WTC11 (cell line): ENCODE data around the gene PLA2G4E. TPM values are rescaled to one million over a fixed set of nuclear protein-coding genes. Genes with fewer than 3 reads are reported as not detected.

Experiments
- ATAC-seq: fragments of 200-7000 bp; cut with Tn5 transposase; 2 replicates; pipeline ENCODE4 v1.10.0; 2021; ENCODE audit warnings: mild to moderate bottlenecking, moderate library complexity
- CTCF ChIA-PET: fragments of 300-600 bp; sonication (Branson Sonifier 250); formaldehyde crosslinking; loops from one replicate; lab custom pipeline; 2021; ENCODE audit warnings: antibody characterized with exemption; lab: Charles Lee
- POLR2A ChIA-PET: fragments of 350-600 bp; sonication (Branson Sonifier 250); formaldehyde crosslinking; loops from one replicate; lab custom pipeline; 2021; ENCODE audit warnings: antibody characterized with exemption; lab: Charles Lee
- DNase-seq: peaks from one replicate; pipeline ENCODE4 v3.0.0; 2021; ENCODE audit warnings: low spot score
- H3K27ac Mint-ChIP-seq: 2 replicates; pipeline ENCODE4 v1.8.0; 2021; ENCODE audit warnings: mixed read lengths
- H3K27me3 Mint-ChIP-seq: 2 replicates; pipeline ENCODE4 v1.8.0; 2021; ENCODE audit warnings: low read depth, mild to moderate bottlenecking, moderate library complexity, mixed read lengths
- H3K36me3 Mint-ChIP-seq: 2 replicates; pipeline ENCODE4 v1.8.0; 2021; ENCODE audit warnings: mixed read lengths
- H3K4me1 Mint-ChIP-seq: 2 replicates; pipeline ENCODE4 v1.8.0; 2022; ENCODE audit warnings: mixed read lengths
- H3K4me3 Mint-ChIP-seq: 2 replicates; pipeline ENCODE4 v1.8.0; 2021; ENCODE audit warnings: mild to moderate bottlenecking, moderate library complexity, mixed read lengths
- H3K9me3 Mint-ChIP-seq: 2 replicates; pipeline ENCODE4 v1.8.0; 2021; ENCODE audit warnings: mixed read lengths
- EMX1 ChIP-seq: fragments of 250-450 bp; sonication (Bioruptor Pico); IDR thresholded peaks from 2 replicates; pipeline ENCODE4 v1.8.0; 2021; ENCODE audit warnings: mild to moderate bottlenecking
- ETV6 ChIP-seq: sonication (generic); formaldehyde crosslinking; IDR thresholded peaks from 2 replicates; pipeline ENCODE4 v1.8.1; 2022; ENCODE audit warnings: mild to moderate bottlenecking, missing genetic modification reagents
- GABPB1 ChIP-seq: sonication (generic); formaldehyde crosslinking; IDR thresholded peaks from 2 replicates; pipeline ENCODE4 v1.8.1; 2023; ENCODE audit warnings: mild to moderate bottlenecking, missing genetic modification reagents
- JUN ChIP-seq: sonication (generic); formaldehyde crosslinking; IDR thresholded peaks from 2 replicates; pipeline ENCODE4 v1.8.0; 2023; ENCODE audit warnings: mild to moderate bottlenecking, missing genetic modification reagents
- KAT7 ChIP-seq: sonication (generic); formaldehyde crosslinking; IDR thresholded peaks from 2 replicates; pipeline ENCODE4 v1.8.1; 2023; ENCODE audit warnings: missing genetic modification reagents, mild to moderate bottlenecking, borderline replicate concordance
- MYBL2 ChIP-seq: sonication (generic); formaldehyde crosslinking; IDR thresholded peaks from 2 replicates; pipeline ENCODE4 v1.8.1; 2023; ENCODE audit warnings: mild to moderate bottlenecking, moderate library complexity, missing genetic modification reagents
- RELA ChIP-seq: sonication (generic); formaldehyde crosslinking; IDR thresholded peaks from 2 replicates; pipeline ENCODE4 v1.8.1; 2022; ENCODE audit warnings: missing genetic modification reagents, mild to moderate bottlenecking, borderline replicate concordance
- TCF7 ChIP-seq: sonication (generic); formaldehyde crosslinking; IDR thresholded peaks from 2 replicates; pipeline ENCODE4 v1.8.0; 2022; ENCODE audit warnings: mild to moderate bottlenecking, low read depth, missing genetic modification reagents, moderate library complexity
- ZNF423 ChIP-seq: fragments of 250-450 bp; sonication (Bioruptor Pico); IDR thresholded peaks from 2 replicates; pipeline ENCODE4 v2.1.2; 2022; ENCODE audit warnings: mild to moderate bottlenecking, moderate library complexity
- total RNA-seq: library from RNA; stranded (reverse); gene quantifications from 3 replicates; pipeline ENCODE4 v1.2.3, GENCODE V29; 2021
- TF ChIP-seq, protein P1 (sequence below): sonication (generic); formaldehyde crosslinking; IDR thresholded peaks from 2 replicates; pipeline ENCODE4 v1.8.0; 2022; ENCODE audit warnings: missing genetic modification reagents
- TF ChIP-seq, protein P2 (sequence below): sonication (generic); formaldehyde crosslinking; IDR thresholded peaks from 2 replicates; pipeline ENCODE4 v1.8.0; 2022; ENCODE audit warnings: mild to moderate bottlenecking, missing genetic modification reagents
- TF ChIP-seq, protein P3 (sequence below): sonication (generic); formaldehyde crosslinking; IDR thresholded peaks from 2 replicates; pipeline ENCODE4 v1.8.1; 2023; ENCODE audit warnings: mild to moderate bottlenecking, moderate library complexity, missing genetic modification reagents
- TF ChIP-seq, protein P4 (sequence below): fragments of 250-450 bp; sonication (Bioruptor Pico); IDR thresholded peaks from 2 replicates; pipeline ENCODE4 v1.9.0; 2021; ENCODE audit warnings: moderate library complexity, mild to moderate bottlenecking, inconsistent platforms, borderline replicate concordance
- TF ChIP-seq, protein P5 (sequence below): sonication (generic); formaldehyde crosslinking; IDR thresholded peaks from 2 replicates; pipeline ENCODE4 v1.8.1; 2023; ENCODE audit warnings: mild to moderate bottlenecking, missing genetic modification reagents, moderate library complexity

The PLA2G4E gene
- total RNA-seq, 1 experiment from 2014 or later: not detected

DNA sequence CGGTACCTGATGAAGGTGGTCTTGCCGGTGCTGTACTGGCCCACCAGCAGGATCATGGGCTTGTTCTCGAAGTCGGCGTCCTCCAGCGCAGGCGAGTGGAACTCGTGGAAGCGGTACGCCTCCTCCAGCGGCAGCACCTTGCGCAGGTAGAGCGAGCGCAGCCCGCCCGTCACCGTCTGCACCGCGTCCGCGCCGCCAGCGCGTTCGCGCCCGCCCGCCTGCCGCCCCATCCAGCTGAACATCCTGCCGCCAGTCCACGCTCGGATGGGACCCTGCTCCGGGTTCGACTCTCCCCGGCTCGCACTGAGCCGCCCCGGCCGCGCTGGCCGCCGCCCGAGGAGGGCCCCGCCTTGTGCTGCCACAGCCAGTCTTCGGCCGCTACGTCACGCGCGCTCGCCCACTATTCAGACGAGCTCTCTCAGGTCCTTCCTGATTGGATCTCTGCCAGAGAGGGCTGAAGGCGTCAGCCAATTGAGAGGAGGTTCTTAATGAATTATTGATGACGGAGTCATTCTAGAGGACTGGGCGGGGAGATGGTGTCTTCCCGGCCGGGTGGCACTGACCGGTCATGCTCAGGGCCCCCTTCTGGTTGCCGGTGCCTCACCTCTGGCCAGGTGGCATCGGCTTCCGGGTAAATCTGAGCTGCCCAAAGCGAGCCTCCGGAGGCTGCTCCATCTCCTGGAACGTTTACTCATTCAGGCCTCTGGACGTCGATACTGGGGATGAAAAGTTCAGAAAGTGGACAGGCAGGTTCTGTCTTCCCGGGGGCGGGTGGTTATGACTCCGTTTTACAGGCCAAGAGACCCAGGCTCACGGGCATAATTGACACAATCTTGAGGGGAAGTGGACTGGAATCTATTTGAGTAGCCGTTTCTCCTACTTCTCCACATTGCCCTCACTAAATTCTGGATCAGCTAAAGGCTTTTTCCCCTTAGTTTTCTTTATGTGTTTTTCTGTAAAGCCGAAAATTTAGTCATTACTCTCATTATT is 48.3 kb downstream of the PLA2G4E start, which contains the start of gene EHD4 (continued):
- TF ChIP-seq, protein P1, sequence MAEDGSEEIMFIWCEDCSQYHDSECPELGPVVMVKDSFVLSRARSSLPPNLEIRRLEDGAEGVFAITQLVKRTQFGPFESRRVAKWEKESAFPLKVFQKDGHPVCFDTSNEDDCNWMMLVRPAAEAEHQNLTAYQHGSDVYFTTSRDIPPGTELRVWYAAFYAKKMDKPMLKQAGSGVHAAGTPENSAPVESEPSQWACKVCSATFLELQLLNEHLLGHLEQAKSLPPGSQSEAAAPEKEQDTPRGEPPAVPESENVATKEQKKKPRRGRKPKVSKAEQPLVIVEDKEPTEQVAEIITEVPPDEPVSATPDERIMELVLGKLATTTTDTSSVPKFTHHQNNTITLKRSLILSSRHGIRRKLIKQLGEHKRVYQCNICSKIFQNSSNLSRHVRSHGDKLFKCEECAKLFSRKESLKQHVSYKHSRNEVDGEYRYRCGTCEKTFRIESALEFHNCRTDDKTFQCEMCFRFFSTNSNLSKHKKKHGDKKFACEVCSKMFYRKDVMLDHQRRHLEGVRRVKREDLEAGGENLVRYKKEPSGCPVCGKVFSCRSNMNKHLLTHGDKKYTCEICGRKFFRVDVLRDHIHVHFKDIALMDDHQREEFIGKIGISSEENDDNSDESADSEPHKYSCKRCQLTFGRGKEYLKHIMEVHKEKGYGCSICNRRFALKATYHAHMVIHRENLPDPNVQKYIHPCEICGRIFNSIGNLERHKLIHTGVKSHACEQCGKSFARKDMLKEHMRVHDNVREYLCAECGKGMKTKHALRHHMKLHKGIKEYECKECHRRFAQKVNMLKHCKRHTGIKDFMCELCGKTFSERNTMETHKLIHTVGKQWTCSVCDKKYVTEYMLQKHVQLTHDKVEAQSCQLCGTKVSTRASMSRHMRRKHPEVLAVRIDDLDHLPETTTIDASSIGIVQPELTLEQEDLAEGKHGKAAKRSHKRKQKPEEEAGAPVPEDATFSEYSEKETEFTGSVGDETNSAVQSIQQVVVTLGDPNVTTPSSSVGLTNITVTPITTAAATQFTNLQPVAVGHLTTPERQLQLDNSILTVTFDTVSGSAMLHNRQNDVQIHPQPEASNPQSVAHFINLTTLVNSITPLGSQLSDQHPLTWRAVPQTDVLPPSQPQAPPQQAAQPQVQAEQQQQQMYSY (CRISPR knock-in tag): peak; percentile 75
- TF ChIP-seq TCF7 (CRISPR knock-in tag): 0 out of 2 replicates have a peak, but pooled peaks have one; percentile 29
- peak; percentile 46; the same call in 1 of the 2 replicates for TF ChIP-seq KAT7 (CRISPR knock-in tag)
- TF ChIP-seq, protein P2, sequence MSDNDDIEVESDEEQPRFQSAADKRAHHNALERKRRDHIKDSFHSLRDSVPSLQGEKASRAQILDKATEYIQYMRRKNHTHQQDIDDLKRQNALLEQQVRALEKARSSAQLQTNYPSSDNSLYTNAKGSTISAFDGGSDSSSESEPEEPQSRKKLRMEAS (CRISPR knock-in tag): peak; percentile 68
- peak; percentile 81; the same call in 1 of the 2 replicates for TF ChIP-seq MYBL2 (CRISPR knock-in tag)
- TF ChIP-seq, protein P3, sequence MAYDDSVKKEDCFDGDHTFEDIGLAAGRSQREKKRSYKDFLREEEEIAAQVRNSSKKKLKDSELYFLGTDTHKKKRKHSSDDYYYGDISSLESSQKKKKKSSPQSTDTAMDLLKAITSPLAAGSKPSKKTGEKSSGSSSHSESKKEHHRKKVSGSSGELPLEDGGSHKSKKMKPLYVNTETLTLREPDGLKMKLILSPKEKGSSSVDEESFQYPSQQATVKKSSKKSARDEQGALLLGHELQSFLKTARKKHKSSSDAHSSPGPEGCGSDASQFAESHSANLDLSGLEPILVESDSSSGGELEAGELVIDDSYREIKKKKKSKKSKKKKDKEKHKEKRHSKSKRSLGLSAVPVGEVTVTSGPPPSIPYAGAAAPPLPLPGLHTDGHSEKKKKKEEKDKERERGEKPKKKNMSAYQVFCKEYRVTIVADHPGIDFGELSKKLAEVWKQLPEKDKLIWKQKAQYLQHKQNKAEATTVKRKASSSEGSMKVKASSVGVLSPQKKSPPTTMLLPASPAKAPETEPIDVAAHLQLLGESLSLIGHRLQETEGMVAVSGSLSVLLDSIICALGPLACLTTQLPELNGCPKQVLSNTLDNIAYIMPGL (CRISPR knock-in tag): peak; percentile 91
- TF ChIP-seq ETV6 (CRISPR knock-in tag): peak; percentile 64; the same call in 1 of the 2 replicates
- TF ChIP-seq RELA: 0 out of 2 replicates have a peak, but pooled peaks have one; percentile 18
- TF ChIP-seq, all 79 proteins: peak for 19

DNA sequence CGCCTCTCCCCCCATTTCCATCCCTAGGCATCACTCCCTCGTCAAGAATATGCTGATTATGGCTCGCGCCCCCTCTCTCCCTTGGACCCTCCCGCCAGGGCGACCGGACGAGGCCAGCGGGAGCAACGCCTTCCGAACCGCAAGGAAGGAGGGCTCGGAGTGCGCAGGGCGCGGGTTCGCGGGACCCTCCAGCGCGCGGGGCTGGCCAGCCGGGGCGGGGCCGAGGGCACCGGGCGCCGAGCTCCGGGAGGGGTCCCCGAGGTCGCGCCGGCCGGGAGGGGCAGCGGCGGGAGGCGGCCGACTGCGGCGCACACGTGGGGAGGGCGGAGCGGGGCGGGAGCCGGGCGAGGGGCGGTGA is 49.0 kb downstream of the PLA2G4E start:
- no peak for TF ChIP-seq GABPB1 (CRISPR knock-in tag)
- TF ChIP-seq JUN (CRISPR knock-in tag): no peak
- TF ChIP-seq EMX1: no peak
- peak; percentile 46; the same call in 1 of the 2 replicates for TF ChIP-seq ZNF423
- TF ChIP-seq, protein P4, sequence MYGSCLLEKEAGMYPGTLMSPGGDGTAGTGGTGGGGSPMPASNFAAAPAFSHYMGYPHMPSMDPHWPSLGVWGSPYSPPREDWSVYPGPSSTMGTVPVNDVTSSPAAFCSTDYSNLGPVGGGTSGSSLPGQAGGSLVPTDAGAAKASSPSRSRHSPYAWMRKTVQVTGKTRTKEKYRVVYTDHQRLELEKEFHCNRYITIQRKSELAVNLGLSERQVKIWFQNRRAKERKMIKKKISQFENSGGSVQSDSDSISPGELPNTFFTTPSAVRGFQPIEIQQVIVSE (CRISPR knock-in tag): no peak
- TF ChIP-seq, protein P5, sequence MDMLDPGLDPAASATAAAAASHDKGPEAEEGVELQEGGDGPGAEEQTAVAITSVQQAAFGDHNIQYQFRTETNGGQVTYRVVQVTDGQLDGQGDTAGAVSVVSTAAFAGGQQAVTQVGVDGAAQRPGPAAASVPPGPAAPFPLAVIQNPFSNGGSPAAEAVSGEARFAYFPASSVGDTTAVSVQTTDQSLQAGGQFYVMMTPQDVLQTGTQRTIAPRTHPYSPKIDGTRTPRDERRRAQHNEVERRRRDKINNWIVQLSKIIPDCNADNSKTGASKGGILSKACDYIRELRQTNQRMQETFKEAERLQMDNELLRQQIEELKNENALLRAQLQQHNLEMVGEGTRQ (CRISPR knock-in tag): peak; percentile 21; the same call in 1 of the 2 replicates
- DNase-seq: peak; percentile 59
- Mint-ChIP-seq H3K4me3 (peak overlapping the region; percentile 85), H3K27ac (peak overlapping the region; percentile 45; the same call in 1 of the 2 replicates), H3K36me3 (no peaks in the 10 kb centered on the region; the same call in 1 of the 2 replicates), H3K4me1 (peaks cover 32% of the 10 kb centered on the region), H3K9me3 (no peaks in the 10 kb centered on the region), H3K27me3 (no peaks in the 10 kb centered on the region; the same call in 1 of the 2 replicates)
- ChIA-PET POLR2A (interaction anchor here (1.2 kb wide), 2 partner anchors 18 to 198 kb away, joined by 5 to 8 read pairs; partner anchors contain the start of gene MAPKBP1), CTCF (interaction anchor here (0.6 to 3.2 kb wide), 19 partner anchors 8 to 413 kb away, joined by 3 to 18 read pairs (median 5); partner anchors contain the start of gene MAPKBP1)
- peak; percentile 5 for ATAC-seq
